ENCODE measurements around the gene CPT2. TPM values are rescaled to one million over a fixed set of nuclear protein-coding genes. Genes with fewer than 3 reads are reported as not detected.

The CPT2 gene
- total and polyA plus RNA-seq, 2 of the 13 experiments (the other 11 are each of a cell fraction or from before 2014, with no cell fraction given), result 12.6 to 14.6 TPM

DNA sequence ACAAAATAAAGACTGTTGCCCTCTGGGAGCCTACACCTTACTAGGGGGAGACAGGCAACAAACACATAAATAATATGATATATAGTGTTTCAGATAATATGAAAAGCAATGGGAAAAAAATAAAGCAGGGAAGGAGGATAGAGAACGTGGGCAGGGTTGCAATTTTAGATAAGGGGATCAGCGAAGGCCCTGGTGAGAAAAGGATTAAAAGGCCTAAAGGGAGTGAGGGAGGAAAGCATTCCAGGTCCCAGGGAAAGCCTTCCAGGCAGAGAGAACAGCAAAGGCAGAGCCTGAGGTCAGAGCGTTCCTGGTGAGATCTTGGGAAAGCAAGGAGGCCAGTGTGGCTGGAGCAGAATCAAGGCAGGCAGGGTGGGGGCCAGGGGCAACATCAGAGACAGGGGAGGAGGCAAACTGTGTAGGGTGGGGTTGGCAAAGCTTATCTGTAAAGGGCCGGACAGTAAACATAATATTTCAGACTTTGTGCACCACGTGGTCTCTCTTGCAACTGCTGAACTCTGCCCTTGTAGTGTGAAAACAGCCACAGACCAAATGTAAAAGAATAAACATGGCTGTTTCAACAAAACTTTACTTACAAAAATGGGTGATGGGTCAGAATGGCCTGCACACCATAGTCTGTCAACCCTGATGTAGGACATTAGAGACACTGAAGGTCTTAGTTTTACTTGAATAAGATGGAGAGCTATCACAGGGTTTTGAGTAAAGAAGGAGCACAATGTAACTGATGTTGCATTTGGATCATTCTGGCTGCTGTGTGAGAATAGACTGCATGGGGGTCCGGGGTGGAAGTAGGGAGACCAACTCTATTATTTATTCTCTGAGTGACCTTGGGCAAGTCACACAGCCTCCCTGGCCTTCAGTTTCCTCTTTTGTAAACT lies 13.3 kb upstream of the CPT2 start (continued):
- TF ChIP-seq ZBTB3 (CRISPR knock-in tag; IDR thresholded peaks at IDR 0.05; ENCODE audit: borderline replicate concordance, low read depth) (peak; percentile 74; the same call in 1 of the 2 replicates), ZSCAN25 (CRISPR knock-in tag; IDR thresholded peaks at IDR 0.05) (peak; percentile 57; the same call in 1 of the 2 replicates), TCF7L2 (IDR thresholded peaks at IDR 0.05; ENCODE audit: low read depth, low read length) (peak; percentile 35; the same call in 1 of the 2 replicates), RAD51 (IDR thresholded peaks at IDR 0.05; ENCODE audit: borderline replicate concordance) (peak; percentile 73; the same call in 1 of the 2 replicates), ZBTB20 (CRISPR knock-in tag; IDR thresholded peaks at IDR 0.05; ENCODE audit: borderline replicate concordance, low read depth) (0 out of 2 replicates have a peak, but pooled peaks have one; percentile 92), MAZ (IDR thresholded peaks at IDR 0.05; ENCODE audit: borderline replicate concordance, low read depth, low read length) (peak; percentile 93), MAZ (CRISPR knock-in tag; IDR thresholded peaks at IDR 0.05; ENCODE audit: low read depth) (peak; percentile 69), ZNF724P (CRISPR knock-in tag; IDR thresholded peaks at IDR 0.05; ENCODE audit: borderline replicate concordance) (no peak), ZNF431 (CRISPR knock-in tag; IDR thresholded peaks at IDR 0.05; ENCODE audit: borderline replicate concordance, low read depth) (no peak), ZNF619 (CRISPR knock-in tag; IDR thresholded peaks at IDR 0.05) (no peak), SOX6 (IDR thresholded peaks at IDR 0.05) (no peak), SOX6 (CRISPR knock-in tag; IDR thresholded peaks at IDR 0.05) (peak; percentile 94), RORA (CRISPR knock-in tag; IDR thresholded peaks at IDR 0.05) (0 out of 2 replicates have a peak, but pooled peaks have one; percentile 58), ZEB1 (IDR thresholded peaks at IDR 0.05; ENCODE audit: insufficient replicate concordance, low read depth) (peak; percentile 36), SIX4 (CRISPR knock-in tag; IDR thresholded peaks at IDR 0.05) (no peak; the same call in 1 of the 2 replicates), MAFF (IDR thresholded peaks at IDR 0.05; ENCODE audit: low read depth, low read length) (no peak), ATAD3A (CRISPR knock-in tag; IDR thresholded peaks at IDR 0.05) (no peak), ZNF616 (CRISPR knock-in tag; IDR thresholded peaks at IDR 0.05; ENCODE audit: low read depth) (no peak), ESRRA (CRISPR knock-in tag; IDR thresholded peaks at IDR 0.05; ENCODE audit: low read depth) (peak; percentile 73; the same call in 1 of the 2 replicates), CREM (IDR thresholded peaks at IDR 0.05) (peak; percentile 89), CREM (CRISPR knock-in tag; IDR thresholded peaks at IDR 0.05) (no peak), HOXA5 (CRISPR knock-in tag; IDR thresholded peaks at IDR 0.05) (peak; percentile 77), ZNF251 (CRISPR knock-in tag; IDR thresholded peaks at IDR 0.05) (no peak), ZMAT3 (CRISPR knock-in tag; conservative IDR thresholded peaks at IDR 0.05) (peak; percentile 33; the same call in 1 of the 2 replicates), ZMYM2 (CRISPR knock-in tag; IDR thresholded peaks at IDR 0.05) (no peak), ZSCAN30 (CRISPR knock-in tag; IDR thresholded peaks at IDR 0.05) (no peak), TBP (CRISPR knock-in tag; IDR thresholded peaks at IDR 0.05) (no peak), SNAI1 (CRISPR knock-in tag; IDR thresholded peaks at IDR 0.05; ENCODE audit: borderline replicate concordance) (0 out of 2 replicates have a peak, but pooled peaks have one; percentile 11)
- TF ChIP-seq, protein P1, sequence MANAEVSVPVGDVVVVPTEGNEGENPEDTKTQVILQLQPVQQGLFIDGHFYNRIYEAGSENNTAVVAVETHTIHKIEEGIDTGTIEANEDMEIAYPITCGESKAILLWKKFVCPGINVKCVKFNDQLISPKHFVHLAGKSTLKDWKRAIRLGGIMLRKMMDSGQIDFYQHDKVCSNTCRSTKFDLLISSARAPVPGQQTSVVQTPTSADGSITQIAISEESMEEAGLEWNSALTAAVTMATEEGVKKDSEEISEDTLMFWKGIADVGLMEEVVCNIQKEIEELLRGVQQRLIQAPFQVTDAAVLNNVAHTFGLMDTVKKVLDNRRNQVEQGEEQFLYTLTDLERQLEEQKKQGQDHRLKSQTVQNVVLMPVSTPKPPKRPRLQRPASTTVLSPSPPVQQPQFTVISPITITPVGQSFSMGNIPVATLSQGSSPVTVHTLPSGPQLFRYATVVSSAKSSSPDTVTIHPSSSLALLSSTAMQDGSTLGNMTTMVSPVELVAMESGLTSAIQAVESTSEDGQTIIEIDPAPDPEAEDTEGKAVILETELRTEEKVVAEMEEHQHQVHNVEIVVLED (CRISPR knock-in tag; IDR thresholded peaks at IDR 0.05; ENCODE audit: borderline replicate concordance), result no peak
- TF ChIP-seq, protein P2, sequence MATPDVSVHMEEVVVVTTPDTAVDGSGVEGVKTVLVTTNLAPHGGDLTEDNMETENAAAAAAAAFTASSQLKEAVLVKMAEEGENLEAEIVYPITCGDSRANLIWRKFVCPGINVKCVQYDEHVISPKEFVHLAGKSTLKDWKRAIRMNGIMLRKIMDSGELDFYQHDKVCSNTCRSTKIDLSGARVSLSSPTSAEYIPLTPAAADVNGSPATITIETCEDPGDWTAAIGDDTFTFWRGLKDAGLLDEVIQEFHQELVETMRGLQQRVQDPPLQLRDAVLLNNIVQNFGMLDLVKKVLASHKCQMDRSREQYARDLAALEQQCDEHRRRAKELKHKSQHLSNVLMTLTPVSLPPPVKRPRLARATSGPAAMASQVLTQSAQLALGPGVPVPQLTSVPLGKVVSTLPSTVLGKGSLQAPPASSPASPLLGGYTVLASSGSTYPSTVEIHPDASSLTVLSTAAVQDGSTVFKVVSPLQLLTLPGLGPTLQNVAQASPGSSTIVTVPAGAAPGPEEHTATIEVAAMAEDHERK (CRISPR knock-in tag; IDR thresholded peaks at IDR 0.05; ENCODE audit: low read depth), result no peak
